Gastrocnemius medialis (tissue), 4 donors: ENCODE results near the gene TBX1. TPM values are rescaled to one million over a fixed set of nuclear protein-coding genes. Genes with fewer than 3 reads are reported as not detected.

ENCODE experiments used
- ATAC-seq, 2 donors: fragments of 150-250 bp; one replicate each; pipeline ENCODE4 v1.9.1; 2016
- DNase-seq, 2 donors: peaks; one replicate each; pipeline ENCODE4 v3.0.0-alpha.2; 2019
- H3K27ac ChIP-seq, 4 donors: fragments of 200-600 bp; sonication (generic); 1 replicate in 1 of 4; 2 replicates in 3 of 4; pipeline ENCODE4 v1.5.1; 2016 to 2018; ENCODE audit warnings: mild to moderate bottlenecking in 2 of 4, moderate library complexity in 1 of 4
- H3K27me3 ChIP-seq, 3 donors: fragments of 200-600 bp; sonication (generic) in 2 of 3; 1 replicate in 1 of 3; 2 replicates in 2 of 3; pipeline versions ENCODE4 v1.5.1 to v1.6.0; 2016 to 2019; ENCODE audit warnings: mild to moderate bottlenecking in 1 of 3, moderate library complexity in 1 of 3
- H3K36me3 ChIP-seq, 2 donors: fragments of 200-600 bp; sonication (generic) in 1 of 2; one replicate each; pipeline ENCODE4 v1.5.1; 2017 to 2018
- H3K4me1 ChIP-seq, 2 donors: fragments of 200-600 bp; sonication (generic) in 1 of 2; one replicate each; pipeline ENCODE4 v1.5.1; 2016 to 2017; ENCODE audit warnings: mild to moderate bottlenecking in 2 of 2
- H3K4me3 ChIP-seq, 4 donors: fragments of 200-600 bp; sonication (generic) in 3 of 4; 1 replicate in 1 of 4; 2 replicates in 3 of 4; pipeline ENCODE4 v1.5.1; 2016 to 2019; ENCODE audit warnings: mild to moderate bottlenecking in 2 of 4
- H3K9me3 ChIP-seq, 3 donors: fragments of 200-600 bp; sonication (generic) in 2 of 3; 1 replicate in 1 of 3; 2 replicates in 2 of 3; pipeline ENCODE4 v1.5.1; 2016 to 2019
- CTCF ChIP-seq, 5 experiments: fragments of 450-650 bp in 3 of 5; fragments of 200-600 bp in 2 of 5; sonication (generic) in 2 of 5; IDR thresholded peaks in 4 of 5; conservative IDR thresholded peaks in 1 of 5; 1 replicate in 4 of 5; 2 replicates in 1 of 5; pipeline ENCODE4 v1.5.1; 2016 to 2019; ENCODE audit warnings: antibody characterized with exemption in 5 of 5, mild to moderate bottlenecking in 3 of 5, moderate library complexity in 3 of 5
- POLR2A ChIP-seq, 2 donors: fragments of 450-650 bp; IDR thresholded peaks; one replicate each; pipeline ENCODE4 v1.6.1; 2017; ENCODE audit warnings: antibody characterized with exemption in 2 of 2, mild to moderate bottlenecking in 2 of 2, moderate library complexity in 2 of 2
- in situ Hi-C, 4 donors: fragments of 200-750 bp; cut with MboI; loops; one replicate each; pipeline versions ENCODE4 v1.15.0 to v1.8.0; 2017; ENCODE audit warnings: low sequenced_read_pairs in 4 of 4
- intact Hi-C: fragments of 100-400 bp; cut with DNase I; formaldehyde crosslinking; loops from one replicate; pipeline ENCODE4 v1.15.1; 2023; ENCODE audit warnings: low total_unique reads
- total RNA-seq, 4 donors: library from RNA; depleted of rRNA; stranded (reverse); fragments of >200 nt; gene quantifications; one replicate each; pipeline versions ENCODE4 v1.1.0 to v1.2.3, GENCODE V29; 2016

Gene TBX1
- total RNA-seq, 4 donors from 2014 or later, result 27.9 to 38.9 (median 36.3) TPM

DNA sequence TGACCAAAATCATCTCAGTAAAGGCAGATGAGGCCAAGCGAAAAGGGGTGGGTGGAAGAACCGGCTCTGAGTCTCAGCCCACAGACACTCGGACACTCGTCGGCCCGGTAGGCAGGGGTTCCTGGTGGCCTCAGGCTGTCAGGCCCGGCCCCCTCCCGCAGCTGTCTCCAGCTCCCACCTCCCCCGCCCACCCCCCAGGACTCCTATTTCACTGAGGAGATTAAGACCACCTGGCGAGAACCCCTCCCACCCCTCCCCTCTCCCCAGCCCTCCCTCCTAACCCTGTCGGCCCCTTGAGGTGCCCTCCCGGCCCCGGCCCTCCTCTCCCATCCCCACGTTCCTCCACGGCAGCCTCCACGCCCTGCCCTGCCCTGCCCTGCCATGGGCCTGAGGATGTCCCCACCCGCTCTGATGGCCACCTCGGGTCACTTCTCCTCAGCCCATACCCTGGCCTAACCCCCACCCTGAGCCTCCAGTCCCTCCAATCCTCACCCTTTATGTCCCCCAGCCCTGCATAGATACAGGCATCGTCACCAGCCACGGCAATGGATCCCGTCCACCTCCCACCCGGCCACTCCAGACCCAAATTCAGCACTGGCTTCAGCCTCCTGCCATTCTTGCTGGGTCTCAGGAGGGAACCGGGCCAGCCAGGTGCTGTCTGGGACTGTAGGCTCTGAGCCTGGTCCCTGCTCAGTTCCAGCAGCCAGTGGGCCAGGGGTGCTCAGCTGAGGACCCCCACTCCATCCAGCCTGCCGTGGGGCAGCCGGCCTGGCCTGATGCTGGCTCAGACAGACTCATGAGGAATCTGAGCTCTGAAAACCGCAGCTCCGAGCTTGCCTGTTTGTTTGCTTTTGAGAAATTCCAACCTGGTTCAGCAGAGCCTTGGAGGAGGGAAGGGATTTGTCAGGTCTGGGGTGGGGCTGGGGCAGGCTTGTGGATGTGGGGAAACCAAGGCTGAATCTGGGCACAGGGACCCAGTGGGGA, 9.8 kb upstream of the TBX1 start:
- TF ChIP-seq CTCF (IDR thresholded peaks at IDR 0.05 in 4 of 5, conservative IDR thresholded peaks at IDR 0.05 in 1 of 5), result no peak
- TF ChIP-seq POLR2A (IDR thresholded peaks at IDR 0.05), result no peak
- H3K4me1 ChIP-seq, result peaks cover 10 to 24% of the 10 kb centered on the region in 2 donors
- in situ Hi-C loops (no loop called here), intact Hi-C loops (no loop called here)
- H3K9me3 ChIP-seq, result no peaks in the 10 kb centered on the region
- peak overlapping the region in 2 of 4 donors; percentile 61 to 71 for H3K27ac ChIP-seq
- H3K27me3 ChIP-seq, result peaks cover 17 to 21% (median 18%) of the 10 kb centered on the region in 3 donors
- H3K4me3 ChIP-seq, result no peak overlapping the region
- ATAC-seq, result no peak
- H3K36me3 ChIP-seq, result no peaks in the 10 kb centered on the region
- no peak for DNase-seq

DNA sequence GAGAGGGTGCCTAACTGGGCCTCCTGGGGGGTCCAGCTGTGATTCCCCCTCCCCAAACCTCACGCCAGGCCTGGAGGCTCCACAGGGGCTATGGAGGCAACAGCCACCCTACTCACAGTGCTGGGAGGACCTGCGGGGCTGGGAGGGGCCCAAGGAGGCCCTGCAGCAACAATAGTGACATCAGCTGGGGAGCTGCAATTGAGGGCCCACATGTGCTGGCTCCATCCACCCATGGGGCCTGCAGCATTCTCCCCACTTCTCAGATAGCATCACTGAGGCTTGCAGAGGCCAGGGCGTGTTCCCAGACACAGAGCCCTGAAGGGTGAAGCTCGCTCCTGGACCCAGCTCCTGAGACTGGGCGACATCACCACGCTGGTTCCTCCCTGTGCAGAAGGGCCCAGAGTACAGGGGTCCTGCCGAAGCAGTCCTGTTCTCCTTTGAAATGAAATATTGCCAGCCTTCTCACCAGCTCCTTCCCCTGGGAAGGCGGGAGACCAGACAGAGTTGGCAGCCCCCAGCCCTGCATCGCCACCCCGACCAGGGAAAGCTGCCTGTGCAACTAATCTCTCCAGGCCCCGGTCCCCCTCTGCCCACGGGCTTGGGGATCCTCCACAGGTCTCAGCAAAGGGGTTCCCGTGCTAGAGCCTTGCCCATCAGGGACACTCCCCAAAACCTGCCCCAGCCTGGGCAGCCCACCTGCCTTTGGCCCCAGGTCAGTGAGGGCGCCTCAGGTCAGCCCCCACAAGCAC, 8.9 kb upstream of the TBX1 start:
- H3K27ac ChIP-seq, result no peak overlapping the region
- intact Hi-C loops, result no loop called here
- no peak overlapping the region for H3K4me3 ChIP-seq
- peaks cover 4 to 16% of the 10 kb centered on the region in 2 donors for H3K4me1 ChIP-seq
- in situ Hi-C loops, result no loop called here
- DNase-seq, result no peak
- H3K9me3 ChIP-seq, result no peaks in the 10 kb centered on the region
- peaks cover 25 to 29% (median 25%) of the 10 kb centered on the region in 3 donors for H3K27me3 ChIP-seq
- TF ChIP-seq CTCF (IDR thresholded peaks at IDR 0.05 in 4 of 5, conservative IDR thresholded peaks at IDR 0.05 in 1 of 5) (no peak), POLR2A (IDR thresholded peaks at IDR 0.05) (no peak)
- no peak for ATAC-seq
- no peaks in the 10 kb centered on the region for H3K36me3 ChIP-seq

- no peak for DNase-seq
- peaks cover 25 to 33% (median 25%) of the 10 kb centered on the region in 3 donors for H3K27me3 ChIP-seq
- H3K9me3 ChIP-seq, result no peaks in the 10 kb centered on the region
- in situ Hi-C loops (no loop called here), intact Hi-C loops (no loop called here)
- H3K4me3 ChIP-seq, result no peak overlapping the region
- ATAC-seq, result no peak
- H3K4me1 ChIP-seq, result peaks cover 4 to 16% of the 10 kb centered on the region in 2 donors
- no peak overlapping the region for H3K27ac ChIP-seq
- H3K36me3 ChIP-seq, result no peaks in the 10 kb centered on the region
- TF ChIP-seq POLR2A (IDR thresholded peaks at IDR 0.05), result no peak
- TF ChIP-seq CTCF (IDR thresholded peaks at IDR 0.05 in 4 of 5, conservative IDR thresholded peaks at IDR 0.05 in 1 of 5), result no peak
Measured at GRCh38 chr22:19753090-19753842, 7.3 kb upstream of the TBX1 start.

- H3K4me1 ChIP-seq, result peaks cover 4 to 11% of the 10 kb centered on the region in 2 donors
- intact Hi-C loops (no loop called here), in situ Hi-C loops (no loop called here)
- H3K36me3 ChIP-seq, result no peaks in the 10 kb centered on the region
- ATAC-seq, result no peak
- H3K9me3 ChIP-seq, result no peaks in the 10 kb centered on the region
- peaks cover 25 to 33% (median 29%) of the 10 kb centered on the region in 3 donors for H3K27me3 ChIP-seq
- H3K27ac ChIP-seq, result no peak overlapping the region
- no peak overlapping the region for H3K4me3 ChIP-seq
- DNase-seq, result no peak
- TF ChIP-seq CTCF (IDR thresholded peaks at IDR 0.05 in 4 of 5, conservative IDR thresholded peaks at IDR 0.05 in 1 of 5), result no peak
- TF ChIP-seq POLR2A (IDR thresholded peaks at IDR 0.05), result no peak
Measured at GRCh38 chr22:19753996-19754700, 6.4 kb upstream of the TBX1 start.
